ENCODE measurements around the gene GATAD2B.

GATAD2B gene

GRCh38 chr1:153945131-153945794, 22.5 kb upstream of the GATAD2B start:
- POLR2A ChIA-PET (ENCODE audit: low non-redundant PET): interaction anchor here (0.5 kb wide), 2 partner anchors 34 to 48 kb away, joined by 3 read pairs; no protein-coding TSS in a partner anchor
- no peak for TF ChIP-seq CTCF (conservative IDR thresholded peaks at IDR 0.05; ENCODE audit: low read depth)
- H3K27ac ChIP-seq: peak overlapping the region; percentile 92
- no peak for DNase-seq (ENCODE audit: low spot score)
- CTCF ChIA-PET: interaction anchor here (0.9 kb wide), 1 partner anchor 138 kb away, joined by 3 read pairs; no protein-coding TSS in a partner anchor

- no peak for TF ChIP-seq CTCF (conservative IDR thresholded peaks at IDR 0.05; ENCODE audit: low read depth)
- no peak for DNase-seq (ENCODE audit: low spot score)
- ChIA-PET POLR2A (ENCODE audit: low non-redundant PET) (no interaction called here), CTCF (no interaction called here)
- peak overlapping the region; percentile 92 for H3K27ac ChIP-seq
Measured at GRCh38 chr1:153944827-153945117, 22.0 kb upstream of the GATAD2B start.

GRCh38 chr1:153944005-153944826, 21.4 kb upstream of the GATAD2B start:
- TF ChIP-seq CTCF (conservative IDR thresholded peaks at IDR 0.05; ENCODE audit: low read depth): no peak
- H3K27ac ChIP-seq: peak overlapping the region; percentile 32
- DNase-seq (ENCODE audit: low spot score): no peak
- CTCF ChIA-PET: interaction anchor here (0.6 kb wide), 2 partner anchors 32 to 167 kb away, joined by 3 read pairs; no protein-coding TSS in a partner anchor
- POLR2A ChIA-PET (ENCODE audit: low non-redundant PET): interaction anchor here (0.6 to 0.7 kb wide), 3 partner anchors 16 to 329 kb away, joined by 6 to 7 read pairs (median 6); no protein-coding TSS in a partner anchor

- ChIA-PET CTCF (no interaction called here), POLR2A (ENCODE audit: low non-redundant PET) (no interaction called here)
- H3K27ac ChIP-seq: peak overlapping the region; percentile 0; the same call in 1 of the 2 replicates
- DNase-seq (ENCODE audit: low spot score): no peak
- no peak for TF ChIP-seq CTCF (conservative IDR thresholded peaks at IDR 0.05; ENCODE audit: low read depth)
Measured at GRCh38 chr1:153942766-153943549, 20.2 kb upstream of the GATAD2B start.

GRCh38 chr1:153941826-153942725, 19.3 kb upstream of the GATAD2B start:
- ChIA-PET POLR2A (ENCODE audit: low non-redundant PET) (no interaction called here), CTCF (no interaction called here)
- 0 out of 2 replicates have a peak overlapping the region, but pooled peaks have one; percentile 0 for H3K27ac ChIP-seq
- no peak for DNase-seq (ENCODE audit: low spot score)
- no peak for TF ChIP-seq CTCF (conservative IDR thresholded peaks at IDR 0.05; ENCODE audit: low read depth)

Data from RWPE1 (cell line).